ENCODE results near the gene SMYD3.

- TF ChIP-seq, protein P1, sequence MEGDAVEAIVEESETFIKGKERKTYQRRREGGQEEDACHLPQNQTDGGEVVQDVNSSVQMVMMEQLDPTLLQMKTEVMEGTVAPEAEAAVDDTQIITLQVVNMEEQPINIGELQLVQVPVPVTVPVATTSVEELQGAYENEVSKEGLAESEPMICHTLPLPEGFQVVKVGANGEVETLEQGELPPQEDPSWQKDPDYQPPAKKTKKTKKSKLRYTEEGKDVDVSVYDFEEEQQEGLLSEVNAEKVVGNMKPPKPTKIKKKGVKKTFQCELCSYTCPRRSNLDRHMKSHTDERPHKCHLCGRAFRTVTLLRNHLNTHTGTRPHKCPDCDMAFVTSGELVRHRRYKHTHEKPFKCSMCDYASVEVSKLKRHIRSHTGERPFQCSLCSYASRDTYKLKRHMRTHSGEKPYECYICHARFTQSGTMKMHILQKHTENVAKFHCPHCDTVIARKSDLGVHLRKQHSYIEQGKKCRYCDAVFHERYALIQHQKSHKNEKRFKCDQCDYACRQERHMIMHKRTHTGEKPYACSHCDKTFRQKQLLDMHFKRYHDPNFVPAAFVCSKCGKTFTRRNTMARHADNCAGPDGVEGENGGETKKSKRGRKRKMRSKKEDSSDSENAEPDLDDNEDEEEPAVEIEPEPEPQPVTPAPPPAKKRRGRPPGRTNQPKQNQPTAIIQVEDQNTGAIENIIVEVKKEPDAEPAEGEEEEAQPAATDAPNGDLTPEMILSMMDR (IDR thresholded peaks at IDR 0.05 in 8 of 11, conservative IDR thresholded peaks at IDR 0.05 in 3 of 11) = no peak
- TF ChIP-seq POLR2A (IDR thresholded peaks at IDR 0.05) (no peak), POLR2AphosphoS5 (IDR thresholded peaks at IDR 0.05) (no peak)
These were observed 583.9 kb downstream of the SMYD3 start for GRCh38 chr1:245923215-245923614.

Data from spleen (tissue), 7 donors.